NB4 (cell line): ENCODE measurements around the gene KCNK13.
"Not testable (repeated sequence)": the region's sequence is repeated elsewhere in the genome, so short reads cannot be mapped to it uniquely, and the experiment has no call there.

Experiments used
- DNase-seq: peaks from one replicate; pipeline ENCODE4 v3.0.0; 2010; ENCODE audit warnings: low read depth
- H3K4me3 ChIP-seq: one replicate; pipeline ENCODE4 v1.5.1; 2011; ENCODE audit warnings: mild to moderate bottlenecking, low read depth, low read length, moderate library complexity
- MYC ChIP-seq: IDR thresholded peaks from 2 replicates; pipeline ENCODE4 v1.6.1; 2011; ENCODE audit warnings: low read depth, low read length
- POLR2A ChIP-seq: IDR thresholded peaks from 2 replicates; pipeline ENCODE4 v1.6.1; 2011; ENCODE audit warnings: mild to moderate bottlenecking; ENCODE audit not compliant: insufficient read length; ENCODE audit errors: extremely low read depth
- TF ChIP-seq, protein P1 (sequence below): IDR thresholded peaks from 2 replicates; pipeline ENCODE4 v1.6.1; 2011; ENCODE audit warnings: low read depth, low read length
- TF ChIP-seq, protein P2 (sequence below): IDR thresholded peaks from one replicate; pipeline ENCODE4 v1.5.1; 2012; ENCODE audit warnings: low read depth, low read length

KCNK13 gene

GRCh38 chr14:90062822-90063539 lies 1.2 kb downstream of the KCNK13 start:
- no peak for TF ChIP-seq MYC
- TF ChIP-seq, protein P1, sequence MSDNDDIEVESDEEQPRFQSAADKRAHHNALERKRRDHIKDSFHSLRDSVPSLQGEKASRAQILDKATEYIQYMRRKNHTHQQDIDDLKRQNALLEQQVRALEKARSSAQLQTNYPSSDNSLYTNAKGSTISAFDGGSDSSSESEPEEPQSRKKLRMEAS: no peak
- TF ChIP-seq, protein P2, sequence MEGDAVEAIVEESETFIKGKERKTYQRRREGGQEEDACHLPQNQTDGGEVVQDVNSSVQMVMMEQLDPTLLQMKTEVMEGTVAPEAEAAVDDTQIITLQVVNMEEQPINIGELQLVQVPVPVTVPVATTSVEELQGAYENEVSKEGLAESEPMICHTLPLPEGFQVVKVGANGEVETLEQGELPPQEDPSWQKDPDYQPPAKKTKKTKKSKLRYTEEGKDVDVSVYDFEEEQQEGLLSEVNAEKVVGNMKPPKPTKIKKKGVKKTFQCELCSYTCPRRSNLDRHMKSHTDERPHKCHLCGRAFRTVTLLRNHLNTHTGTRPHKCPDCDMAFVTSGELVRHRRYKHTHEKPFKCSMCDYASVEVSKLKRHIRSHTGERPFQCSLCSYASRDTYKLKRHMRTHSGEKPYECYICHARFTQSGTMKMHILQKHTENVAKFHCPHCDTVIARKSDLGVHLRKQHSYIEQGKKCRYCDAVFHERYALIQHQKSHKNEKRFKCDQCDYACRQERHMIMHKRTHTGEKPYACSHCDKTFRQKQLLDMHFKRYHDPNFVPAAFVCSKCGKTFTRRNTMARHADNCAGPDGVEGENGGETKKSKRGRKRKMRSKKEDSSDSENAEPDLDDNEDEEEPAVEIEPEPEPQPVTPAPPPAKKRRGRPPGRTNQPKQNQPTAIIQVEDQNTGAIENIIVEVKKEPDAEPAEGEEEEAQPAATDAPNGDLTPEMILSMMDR: no peak
- TF ChIP-seq POLR2A: no peak
- no peak overlapping the region for H3K4me3 ChIP-seq
- DNase-seq: peak; percentile 17

- no peak for DNase-seq
Measured at GRCh38 chr14:90072350-90072749, 10.6 kb downstream of the KCNK13 start.

GRCh38 chr14:90079576-90079975 lies 17.8 kb downstream of the KCNK13 start:
- TF ChIP-seq, protein P1: no peak
- no peak for TF ChIP-seq MYC
- TF ChIP-seq, protein P2: no peak
- TF ChIP-seq POLR2A: no peak
- H3K4me3 ChIP-seq: no peak overlapping the region
- no peak for DNase-seq

More at GRCh38 chr14:90072350-90072749, 10.6 kb downstream of the KCNK13 start:
- TF ChIP-seq, protein P1: no peak
- TF ChIP-seq MYC: no peak
- TF ChIP-seq, protein P2: no peak
- TF ChIP-seq POLR2A: no peak
- H3K4me3 ChIP-seq: no peak overlapping the region

- no peak overlapping the region for H3K4me3 ChIP-seq
- TF ChIP-seq, protein P1: no peak
- TF ChIP-seq, protein P2: no peak
- TF ChIP-seq MYC (no peak), POLR2A (no peak)
- DNase-seq: peak; percentile 96
Measured at GRCh38 chr14:90087433-90087832, 25.6 kb downstream of the KCNK13 start.

GRCh38 chr14:90088176-90088575 lies 26.4 kb downstream of the KCNK13 start:
- TF ChIP-seq, protein P1: no peak
- TF ChIP-seq, protein P2: no peak
- TF ChIP-seq MYC: no peak
- no peak for TF ChIP-seq POLR2A
- no peak for DNase-seq
- H3K4me3 ChIP-seq: no peak overlapping the region

- DNase-seq, H3K4me3 ChIP-seq: not testable (repeated sequence)
Measured at GRCh38 chr14:90089486-90089885, 27.7 kb downstream of the KCNK13 start.
